Measurements from ENCODE around the gene CA11. TPM values are rescaled to one million over a fixed set of nuclear protein-coding genes. Genes with fewer than 3 reads are reported as not detected.

Gene CA11
- total RNA-seq, 1 experiment from 2014 or later, result 103 TPM

DNA sequence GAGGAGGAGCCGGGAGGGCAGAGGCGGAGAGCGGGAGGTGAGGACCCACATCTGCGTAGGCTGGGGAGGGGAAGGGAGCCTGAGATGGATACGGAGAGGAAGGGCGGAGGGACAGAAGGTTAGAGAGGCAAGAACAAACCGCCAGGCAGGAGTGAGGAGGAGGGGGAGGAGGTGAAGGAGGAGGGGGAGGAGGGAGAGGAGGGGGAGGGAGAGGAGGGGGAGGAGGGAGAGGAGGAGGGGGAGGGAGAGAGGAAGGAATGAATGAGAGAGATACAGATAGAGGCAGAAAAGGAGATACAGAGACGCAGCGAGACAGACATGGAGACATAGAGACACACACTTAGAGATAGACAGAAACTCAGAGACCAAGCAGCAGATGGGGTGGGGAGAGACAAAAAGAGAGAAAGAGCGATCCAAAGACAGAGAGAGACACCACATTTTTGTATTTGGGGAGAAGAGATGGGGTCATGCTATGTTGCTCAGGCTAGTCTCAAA lies 782 bp upstream of the CA11 start:
- in situ Hi-C loops (cut with HindIII; ENCODE audit: low sequenced_read_pairs), result no loop called here
- no peak for DNase-seq (ENCODE audit: low spot score)

DNA sequence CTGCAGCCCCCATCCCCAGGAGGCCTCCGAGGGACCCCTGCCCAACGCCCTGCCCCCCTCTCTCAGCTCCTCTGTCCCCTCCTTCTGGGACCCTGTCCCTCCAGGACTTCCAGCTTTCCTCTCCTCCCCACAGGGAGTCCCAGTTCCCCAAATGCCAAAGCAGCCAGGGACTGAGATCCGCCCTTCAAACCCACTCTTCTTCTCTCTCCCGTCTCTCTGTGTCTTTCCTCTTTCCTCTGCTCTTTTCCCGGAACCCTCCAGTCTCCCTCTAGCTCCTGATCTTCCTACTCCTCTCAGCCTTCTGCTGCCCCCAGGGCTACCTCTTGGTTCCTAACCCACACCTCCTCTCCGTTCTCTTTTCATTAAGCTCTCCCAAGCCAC lies 377 bp downstream of the CA11 start:
- no peak for DNase-seq (ENCODE audit: low spot score)
- in situ Hi-C loops (cut with HindIII; ENCODE audit: low sequenced_read_pairs), result no loop called here

DNA sequence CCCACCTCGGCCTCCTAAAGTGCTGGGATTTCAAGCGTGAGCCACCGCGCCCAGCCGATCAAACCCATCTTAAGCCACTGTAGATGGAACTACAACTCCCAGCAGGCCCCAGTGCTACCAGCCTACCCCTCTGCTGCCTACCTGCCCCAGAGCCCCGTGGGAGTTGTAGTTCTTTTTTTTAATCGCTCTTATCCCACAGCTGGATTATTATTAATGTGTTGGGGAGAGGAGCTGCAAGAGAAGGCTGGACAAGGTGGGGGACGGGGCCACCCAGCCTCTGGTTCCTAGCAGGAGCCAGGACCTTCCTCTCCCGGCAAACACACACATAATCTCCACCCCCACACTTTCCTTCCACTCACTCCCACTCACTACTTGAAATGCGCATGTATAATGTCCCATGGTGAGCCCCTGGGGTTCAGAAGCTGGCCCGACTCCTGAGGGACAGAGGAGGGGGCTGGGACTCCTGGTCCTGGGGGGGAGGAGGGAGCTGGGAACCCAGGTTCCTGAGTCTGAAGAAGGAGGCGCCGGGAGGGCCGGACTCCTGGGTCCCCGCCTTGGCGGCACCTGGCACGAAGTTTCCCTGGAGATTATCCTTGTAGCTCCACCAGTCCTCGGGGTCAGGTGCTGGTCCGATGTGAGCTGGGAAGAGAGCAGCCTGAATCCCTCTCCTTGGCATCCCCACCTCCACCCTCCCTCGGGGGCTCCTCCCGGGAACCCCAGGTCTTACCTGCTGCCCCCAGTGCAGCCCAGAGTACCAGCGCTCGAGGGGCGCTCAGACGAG lies 958 bp downstream of the CA11 start:
- DNase-seq (ENCODE audit: low spot score), result peak; percentile 94
- in situ Hi-C loops (cut with HindIII; ENCODE audit: low sequenced_read_pairs), result no loop called here

DNA sequence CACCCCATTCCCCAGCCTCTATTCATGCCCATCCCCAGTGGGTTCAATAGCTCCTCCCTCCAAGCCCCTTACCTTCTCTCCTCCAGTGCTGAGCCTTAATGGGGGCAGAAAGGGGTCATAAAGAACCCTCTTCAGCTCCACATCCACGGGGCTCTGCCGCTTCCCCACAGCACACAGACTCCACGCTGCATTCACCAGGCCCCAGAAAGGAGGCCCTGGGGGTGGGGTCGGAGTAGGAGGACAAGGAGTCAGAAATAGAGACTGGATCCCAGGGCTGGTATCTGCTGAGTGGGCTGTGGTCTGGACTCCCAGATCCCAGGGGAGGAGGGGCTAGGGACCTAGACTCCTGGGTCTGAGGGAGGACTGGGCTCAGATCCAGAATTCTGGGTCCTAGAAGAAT lies 1.6 kb downstream of the CA11 start:
- in situ Hi-C loops (cut with HindIII; ENCODE audit: low sequenced_read_pairs), result no loop called here
- DNase-seq (ENCODE audit: low spot score), result no peak

DNA sequence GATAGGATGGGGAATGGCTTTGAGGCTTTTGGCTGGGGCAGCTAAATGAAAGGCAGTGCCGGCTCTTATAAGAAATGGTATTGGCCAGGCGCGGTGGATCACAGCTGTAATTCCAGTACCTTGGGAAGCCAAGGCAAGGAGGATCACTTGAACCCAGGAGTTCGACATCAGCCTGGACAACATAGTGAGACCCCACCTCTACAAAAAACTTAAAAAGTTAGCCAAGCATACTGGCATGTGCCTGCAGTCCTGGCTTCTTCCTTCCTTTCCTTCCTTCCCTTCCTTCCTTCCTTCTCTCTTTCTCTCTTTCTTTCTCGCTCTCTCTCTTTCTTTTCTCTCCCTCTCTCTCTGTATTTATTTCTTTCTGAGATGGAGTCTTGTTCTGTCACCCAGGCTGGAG lies 3.1 kb downstream of the CA11 start:
- no peak for DNase-seq (ENCODE audit: low spot score)
- in situ Hi-C loops (cut with HindIII; ENCODE audit: low sequenced_read_pairs), result no loop called here

DNA sequence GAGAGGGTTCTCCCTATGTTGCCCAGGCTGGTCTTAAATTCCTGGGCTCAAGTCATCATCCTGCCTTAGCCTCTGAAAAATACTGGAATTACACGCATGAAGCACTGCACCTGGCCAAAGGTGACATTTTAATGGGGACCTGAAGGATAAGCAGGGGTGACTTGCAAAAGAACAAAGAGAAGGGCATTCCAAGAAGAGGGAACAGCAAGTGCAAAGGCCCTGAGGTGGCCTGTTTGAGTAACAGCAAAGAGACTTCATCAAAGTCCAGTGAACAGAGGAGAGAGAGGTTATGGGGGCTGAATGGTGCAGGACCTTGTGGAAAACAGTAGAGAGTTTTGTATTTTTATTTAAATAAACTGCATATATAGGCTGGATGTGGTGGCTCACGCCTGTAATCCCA lies 4.1 kb downstream of the CA11 start:
- DNase-seq (ENCODE audit: low spot score), result no peak
- in situ Hi-C loops (cut with HindIII; ENCODE audit: low sequenced_read_pairs), result no loop called here

DNA sequence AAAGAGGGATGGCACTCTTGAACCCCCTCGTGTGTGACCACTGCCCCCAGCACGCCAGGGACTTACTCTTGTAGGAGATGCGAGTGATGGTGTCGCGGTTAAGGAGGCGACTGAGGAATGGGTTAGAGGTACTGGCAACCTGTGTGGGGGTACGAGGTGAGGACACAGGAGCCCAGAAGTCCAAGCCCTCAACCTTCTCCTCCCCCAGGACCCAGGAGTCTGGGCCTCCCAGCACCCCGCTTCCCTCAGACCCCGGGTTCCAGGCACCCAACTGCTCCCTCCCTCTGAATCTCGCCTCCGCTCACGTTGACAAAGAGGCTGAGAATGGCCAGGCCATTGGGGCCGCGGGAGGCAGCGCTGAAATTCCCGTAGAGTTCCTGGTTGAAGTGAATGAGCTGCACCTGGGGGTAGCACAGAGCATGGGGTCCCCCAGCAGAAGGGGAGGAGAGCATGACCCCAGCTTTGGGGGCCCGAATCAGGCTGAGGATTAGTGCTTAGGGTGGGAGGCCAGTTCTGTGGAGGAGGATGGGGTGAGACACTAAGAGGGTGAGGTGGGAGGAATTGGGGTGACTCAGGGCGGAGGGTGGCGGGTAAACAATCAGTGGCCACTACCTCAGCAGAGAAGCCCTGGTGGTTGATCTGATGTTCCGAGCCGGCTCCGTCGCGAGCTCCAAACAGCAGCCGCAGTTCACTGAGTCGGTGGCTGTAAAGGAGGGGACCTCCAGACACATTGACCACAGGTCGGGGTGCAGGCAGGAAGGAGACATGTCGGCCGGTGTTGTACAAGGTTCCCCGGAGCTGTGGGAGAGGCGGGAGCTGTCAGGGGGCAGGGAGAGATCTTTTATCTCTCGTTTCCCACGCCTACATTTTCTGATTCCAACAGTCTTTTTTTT lies 6.3 kb downstream of the CA11 start:
- in situ Hi-C loops (cut with HindIII; ENCODE audit: low sequenced_read_pairs), result no loop called here
- no peak for DNase-seq (ENCODE audit: low spot score)

DNA sequence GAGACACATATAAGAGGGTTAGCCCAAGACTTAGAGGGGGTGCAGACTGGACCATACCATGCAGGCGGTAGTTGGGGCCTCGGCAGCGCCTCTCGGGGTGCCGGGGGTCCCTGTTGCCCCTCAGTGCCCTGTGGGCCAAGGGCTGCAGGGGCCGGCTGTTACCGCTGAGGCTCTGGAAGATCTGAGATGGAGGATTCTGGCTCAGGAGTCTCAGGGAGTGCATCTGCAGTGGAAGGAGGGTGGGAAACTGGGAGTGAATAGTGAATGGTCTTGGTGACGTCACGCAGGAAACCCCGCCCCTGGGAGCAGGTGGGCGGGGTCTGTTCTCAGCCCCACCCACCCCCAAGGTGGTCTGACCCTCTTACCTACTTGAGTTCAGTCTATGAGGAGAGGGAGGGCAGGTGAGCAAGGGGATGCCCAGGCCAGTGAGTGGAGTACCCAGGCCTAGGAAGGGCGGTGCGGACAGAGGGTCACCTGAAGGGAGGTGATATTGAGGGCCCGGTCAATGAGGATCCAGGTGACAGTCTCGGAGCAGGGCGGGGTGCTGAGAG lies 7.1 kb downstream of the CA11 start:
- in situ Hi-C loops (cut with HindIII; ENCODE audit: low sequenced_read_pairs), result no loop called here
- no peak for DNase-seq (ENCODE audit: low spot score)

DNA sequence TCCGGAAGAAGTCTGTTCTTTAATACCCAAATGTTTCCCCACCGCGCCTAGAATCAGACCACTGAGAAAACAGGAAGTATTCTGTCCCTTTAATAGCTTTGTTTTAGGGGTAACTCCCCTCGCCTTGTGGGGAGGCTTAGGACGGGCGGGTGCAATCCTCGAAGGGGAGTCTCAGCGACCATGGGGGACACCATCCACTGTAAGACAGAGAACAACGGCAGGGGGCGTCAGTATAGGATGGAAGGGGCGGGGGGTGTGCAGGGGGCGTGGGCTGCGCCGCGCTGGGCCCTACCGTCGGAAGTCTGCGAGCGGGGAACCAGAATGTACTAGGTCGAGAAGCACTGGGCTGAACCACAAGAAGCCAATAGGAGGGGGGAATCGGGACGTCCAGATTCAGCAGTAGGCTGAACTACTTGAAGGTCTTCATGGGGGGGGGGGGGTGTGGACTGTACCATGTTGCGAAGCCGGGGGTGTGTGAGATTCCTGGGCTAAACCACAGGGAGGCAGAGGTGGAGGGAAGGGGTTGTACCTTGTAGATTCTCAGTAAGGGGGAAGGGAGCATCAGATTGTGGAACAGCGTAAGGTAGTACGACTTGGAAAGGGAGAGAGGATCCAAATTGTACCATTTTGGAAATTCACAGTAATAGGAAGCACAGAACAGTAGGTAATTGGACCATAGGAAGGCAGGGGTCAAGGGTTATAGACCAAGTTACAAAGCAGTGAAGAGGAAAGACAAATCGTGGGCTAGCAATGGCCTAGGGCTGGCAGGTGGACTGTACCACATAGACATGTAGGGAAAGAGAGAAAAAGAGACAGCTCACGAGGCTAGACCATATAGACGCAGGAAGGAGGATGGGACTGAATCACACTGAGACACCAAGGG lies 7.8 kb downstream of the CA11 start:
- in situ Hi-C loops (cut with HindIII; ENCODE audit: low sequenced_read_pairs), result no loop called here
- peak; percentile 97 for DNase-seq (ENCODE audit: low spot score)

DNA sequence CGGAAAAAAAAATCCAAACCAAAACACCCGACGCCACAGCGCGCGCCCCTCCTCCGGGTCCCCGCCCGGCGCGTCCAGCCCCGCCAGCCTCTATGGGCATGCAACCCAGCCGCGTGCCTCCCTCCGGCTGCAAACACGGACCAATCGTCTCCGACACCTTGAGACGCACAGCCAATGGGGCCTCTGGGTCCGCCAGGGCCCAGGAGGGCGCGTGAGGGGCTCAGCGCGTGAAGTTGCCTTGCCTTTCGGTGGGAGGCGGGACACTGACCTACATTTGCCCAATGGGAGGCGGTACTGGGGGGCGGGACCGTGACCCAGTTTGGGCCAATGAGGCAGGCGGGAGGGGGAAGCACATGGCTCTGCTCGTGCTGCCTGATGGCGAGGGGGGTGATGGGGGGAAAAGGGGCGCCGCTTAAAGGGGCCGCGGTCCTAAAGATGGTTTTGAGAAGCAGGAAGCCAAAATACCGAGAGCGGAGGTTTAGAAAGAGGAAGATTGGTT lies 8.5 kb downstream of the CA11 start:
- in situ Hi-C loops (cut with HindIII; ENCODE audit: low sequenced_read_pairs), result no loop called here
- DNase-seq (ENCODE audit: low spot score), result peak; percentile 100

DNA sequence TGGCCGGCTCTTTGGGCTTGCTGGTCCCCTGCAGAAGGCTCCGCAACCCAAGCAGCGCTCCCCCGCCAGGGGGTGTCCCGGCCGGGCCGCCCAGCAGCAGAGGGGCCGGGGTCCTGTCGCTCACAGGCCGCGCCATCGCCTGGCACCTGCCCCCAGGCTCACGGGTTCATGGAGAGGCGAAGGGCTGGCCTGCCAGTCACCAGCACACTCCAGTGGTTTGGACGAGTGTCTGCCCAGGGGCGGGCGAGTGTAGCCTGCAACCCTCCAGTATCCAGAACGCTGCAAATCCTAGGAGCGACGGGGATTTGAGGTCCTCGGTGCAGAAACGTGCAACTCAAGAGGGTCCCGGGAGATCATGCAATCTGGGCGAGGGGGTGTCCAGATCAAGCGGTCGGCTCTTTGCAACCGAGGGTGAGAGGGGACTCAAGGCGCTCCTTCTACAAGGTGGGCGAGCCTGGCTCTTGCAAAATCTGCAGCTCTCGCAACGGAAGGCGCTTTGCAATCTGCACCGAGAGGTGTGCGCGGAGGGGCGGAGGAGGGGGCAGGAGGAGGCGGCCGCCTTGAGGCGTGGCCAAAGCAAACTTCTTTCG lies 9.0 kb downstream of the CA11 start, which contains the start of gene DBP:
Gene DBP, minus strand, starts transcription at position 521 of the 590 bp plus-strand sequence. Its CDS starts 385 bp downstream, at position 136.
- no peak for DNase-seq (ENCODE audit: low spot score)
- in situ Hi-C loops (cut with HindIII; ENCODE audit: low sequenced_read_pairs), result no loop called here

DNA sequence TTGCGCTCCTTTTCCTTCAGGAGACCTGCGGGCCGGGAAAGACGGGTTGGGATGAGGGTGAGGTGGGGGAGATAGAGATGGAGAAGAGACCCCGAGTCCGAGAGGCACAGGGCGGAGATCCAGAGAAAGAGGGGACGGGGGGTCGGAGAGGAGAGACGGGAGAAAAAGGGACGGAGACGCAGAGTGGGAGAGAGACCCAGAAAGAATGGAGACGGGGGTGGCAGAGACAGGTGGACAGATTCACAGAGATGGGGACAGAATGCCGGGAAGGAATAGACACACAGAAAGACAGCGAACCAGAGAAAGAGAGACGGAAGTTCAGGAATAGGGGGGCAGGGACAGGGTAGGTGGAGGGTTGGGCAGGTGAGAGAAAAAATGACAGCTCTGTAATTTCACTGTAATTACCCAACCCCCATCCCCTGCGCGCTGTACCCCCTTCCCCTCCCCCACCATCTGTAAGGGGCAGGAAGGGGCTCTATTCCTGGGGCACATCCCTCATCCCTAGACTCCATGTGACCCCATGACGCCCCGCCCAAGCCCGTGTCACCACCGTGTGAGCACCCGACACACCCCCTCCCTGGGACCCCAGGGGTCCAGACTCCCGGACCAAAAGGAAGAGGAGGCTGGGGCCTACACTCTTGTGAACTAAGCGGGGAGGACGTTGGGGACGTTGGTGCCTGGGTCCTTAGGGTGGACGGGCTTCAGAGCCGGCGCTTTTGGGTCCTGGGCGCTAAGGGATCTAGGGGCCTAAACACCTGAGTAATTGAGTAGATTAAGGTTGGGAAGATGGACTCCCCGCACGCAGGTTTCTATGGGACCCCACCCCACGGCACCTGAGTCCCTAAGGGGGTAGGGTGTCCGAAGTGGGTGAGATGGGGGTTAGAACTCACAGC lies 9.8 kb downstream of the CA11 start:
- DNase-seq (ENCODE audit: low spot score), result peak; percentile 51
- in situ Hi-C loops (cut with HindIII; ENCODE audit: low sequenced_read_pairs), result no loop called here

DNA sequence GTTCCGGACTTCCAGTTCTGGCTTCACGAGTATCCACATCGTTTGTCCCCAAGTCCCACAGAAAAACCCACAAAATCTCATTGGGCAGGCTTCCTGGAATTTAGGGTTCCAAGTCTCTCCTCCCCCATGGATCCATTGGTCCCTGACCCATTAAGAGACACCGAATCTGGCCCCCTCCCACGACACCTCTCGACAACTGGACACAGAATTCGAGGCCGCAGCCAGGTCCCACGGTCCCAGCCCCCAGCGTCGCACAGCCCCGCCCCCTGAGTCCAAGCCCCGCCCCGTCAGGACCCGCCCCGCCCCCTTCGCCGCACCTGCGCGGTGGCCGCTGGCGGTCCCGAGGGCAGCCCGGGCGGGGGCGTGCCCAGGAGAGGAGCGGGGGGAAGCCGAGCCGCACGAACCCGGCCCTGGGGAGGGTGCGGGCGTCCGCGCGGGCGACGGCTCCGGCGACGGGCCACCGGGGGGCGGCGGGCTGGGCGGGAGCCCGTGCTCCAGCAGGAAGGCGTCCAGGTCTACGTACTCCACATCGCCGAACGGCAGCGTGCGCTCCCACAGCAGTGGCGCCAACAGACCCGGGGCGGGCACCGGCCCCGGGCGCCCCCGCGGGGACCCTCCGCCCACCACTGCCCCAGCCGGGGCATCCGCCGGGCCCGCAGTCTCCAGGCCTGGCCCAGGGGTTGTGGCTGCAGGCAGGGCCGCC lies 10.6 kb downstream of the CA11 start:
- peak; percentile 75 for DNase-seq (ENCODE audit: low spot score)
- in situ Hi-C loops (cut with HindIII; ENCODE audit: low sequenced_read_pairs), result no loop called here

DNA sequence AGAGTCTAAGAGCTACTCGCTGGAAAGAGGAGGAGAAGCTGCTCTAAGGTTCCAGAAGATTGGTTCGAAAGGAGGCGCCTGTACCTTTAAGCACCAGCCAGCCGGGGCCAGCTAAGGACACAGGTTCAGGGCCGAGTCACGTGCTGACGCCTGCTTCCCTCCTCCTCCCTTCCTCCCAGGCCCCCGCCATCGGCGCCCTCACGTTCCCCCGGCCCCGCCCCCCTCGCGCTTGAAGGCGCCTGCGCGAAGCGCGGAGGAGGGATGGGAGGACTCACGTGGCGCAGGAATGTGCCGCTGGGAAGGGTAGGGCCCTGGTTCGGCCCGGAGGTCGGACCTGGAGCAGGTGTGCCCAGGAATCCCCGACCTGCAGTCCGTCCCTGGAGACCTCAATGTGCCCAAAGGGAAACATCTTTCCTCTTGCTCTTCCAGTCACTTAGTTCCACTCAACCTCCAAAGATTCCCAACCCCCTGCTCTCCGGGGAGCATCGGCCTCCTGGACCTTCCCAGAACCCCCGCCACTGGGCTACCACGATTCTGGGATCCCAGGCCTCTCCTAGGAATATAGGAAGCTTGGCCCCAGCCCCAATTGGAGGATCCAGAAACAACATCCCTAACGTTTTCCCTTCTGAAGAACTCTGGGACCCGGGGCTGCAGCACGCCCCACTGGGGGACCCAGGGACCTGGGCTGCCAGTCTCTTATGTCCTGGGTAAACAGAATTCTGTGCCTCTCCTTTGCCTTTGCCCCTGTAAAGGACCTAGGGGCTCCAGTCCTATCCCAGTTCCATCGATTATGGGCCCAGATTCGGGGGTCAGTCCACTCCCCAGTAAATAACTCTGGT lies 11.3 kb downstream of the CA11 start:
- in situ Hi-C loops (cut with HindIII; ENCODE audit: low sequenced_read_pairs), result no loop called here
- DNase-seq (ENCODE audit: low spot score), result peak; percentile 99

DNA sequence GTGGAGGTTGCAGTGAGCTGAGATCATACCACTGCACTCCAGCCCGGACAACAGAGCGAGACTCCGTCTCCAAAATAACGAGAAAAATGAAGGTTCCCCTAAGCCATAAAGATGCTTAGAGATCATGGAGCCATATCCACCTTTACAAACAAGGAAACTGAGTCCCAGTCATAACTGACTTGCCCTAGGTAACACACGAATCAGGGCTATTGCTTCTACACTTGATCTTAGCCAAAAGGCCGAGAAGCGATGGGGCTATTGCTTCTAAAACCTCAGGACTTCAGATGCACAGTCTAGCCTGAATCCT lies 12.0 kb downstream of the CA11 start:
- in situ Hi-C loops (cut with HindIII; ENCODE audit: low sequenced_read_pairs), result no loop called here

More for the DNA sequence above, 12.0 kb downstream of the CA11 start:
- DNase-seq (ENCODE audit: low spot score), result no peak

Measured in G401 (cell line).